Measurements from ENCODE around the gene ENTPD1. TPM values are rescaled to one million over a fixed set of nuclear protein-coding genes. Genes with fewer than 3 reads are reported as not detected.
"Not testable (repeated sequence)": the region's sequence is repeated elsewhere in the genome, so short reads cannot be mapped to it uniquely, and the experiment has no call there.

The ENTPD1 gene
- polyA plus RNA-seq, 1 donor (not counting 4 experiments of a cell fraction or from before 2014, with no cell fraction given) = 0.03 TPM

GRCh38 chr10:95730233-95730632 is 25.7 kb upstream of the ENTPD1 start:
- no peak for FAIRE-seq
- dilution Hi-C loops (cut with MboI; ENCODE audit: extremely low pct_ligation_motif_present, low sequenced_read_pairs) = no loop called here
- H3K27ac ChIP-seq (ENCODE audit: control insufficient read depth, insufficient read depth, low read length) = no peak overlapping the region

GRCh38 chr10:95732907-95733306 is 23.1 kb upstream of the ENTPD1 start:
- FAIRE-seq = not testable (repeated sequence)

More at GRCh38 chr10:95730233-95730632, 25.7 kb upstream of the ENTPD1 start:
- Histone ChIP-seq H4K20me1 (ENCODE audit: control insufficient read depth, extremely low read depth, insufficient read depth, low read length) (no peaks in the 10 kb centered on the region), H3K36me3 (ENCODE audit: control insufficient read depth in 2 of 2, extremely low read depth in 1 of 2, insufficient read depth in 2 of 2, low read length in 2 of 2) (no peaks in the 10 kb centered on the region), H3K79me2 (ENCODE audit: control insufficient read depth, insufficient read depth, low read length) (no peaks in the 10 kb centered on the region), H3K27me3 (ENCODE audit: control insufficient read depth, extremely low read depth, insufficient read depth, low read length) (no peaks in the 10 kb centered on the region), H3K9me1 (ENCODE audit: control insufficient read depth, extremely low read depth, insufficient read depth, low read length) (no peaks in the 10 kb centered on the region), H3K4me1 (ENCODE audit: control insufficient read depth, extremely low read depth, insufficient read depth, low read length) (no peaks in the 10 kb centered on the region), H2AFZ (ENCODE audit: control insufficient read depth, low read length) (no peak overlapping the region), H3K9ac (ENCODE audit: control insufficient read depth, extremely low read depth, insufficient read depth, low read length) (no peak overlapping the region), H3K4me3 (ENCODE audit: control insufficient read depth in 2 of 3, extremely low read depth in 1 of 3, insufficient read depth in 2 of 3, low read depth in 1 of 3, low read length in 3 of 3) (no peak overlapping the region), H3K4me2 (ENCODE audit: control insufficient read depth, extremely low read depth, insufficient read depth, low read depth, low read length) (no peak overlapping the region), H3K9me3 (ENCODE audit: control insufficient read depth, low read depth, low read length) (no peaks in the 10 kb centered on the region)
- TF ChIP-seq EZH2 (IDR thresholded peaks at IDR 0.05; ENCODE audit: low read length) (no peak), CTCF (optimal IDR thresholded peaks at IDR 0.05 in 1 of 3, IDR thresholded peaks at IDR 0.05 in 1 of 3, conservative IDR thresholded peaks at IDR 0.05 in 1 of 3; ENCODE audit: extremely low read depth in 1 of 3, insufficient read depth in 2 of 3, low read length in 3 of 3) (no peak)
- no peak for DNase-seq (ENCODE audit: low read depth, low spot score)

GRCh38 chr10:95739056-95739455 is 16.9 kb upstream of the ENTPD1 start:
- dilution Hi-C loops (cut with MboI; ENCODE audit: extremely low pct_ligation_motif_present, low sequenced_read_pairs) = no loop called here
- no peak for TF ChIP-seq EZH2 (IDR thresholded peaks at IDR 0.05; ENCODE audit: low read length)
- no peak for TF ChIP-seq CTCF (optimal IDR thresholded peaks at IDR 0.05 in 1 of 3, IDR thresholded peaks at IDR 0.05 in 1 of 3, conservative IDR thresholded peaks at IDR 0.05 in 1 of 3; ENCODE audit: extremely low read depth in 1 of 3, insufficient read depth in 2 of 3, low read length in 3 of 3)

More at GRCh38 chr10:95732907-95733306, 23.1 kb upstream of the ENTPD1 start:
- dilution Hi-C loops (cut with MboI; ENCODE audit: extremely low pct_ligation_motif_present, low sequenced_read_pairs); H3K4me1 ChIP-seq (ENCODE audit: control insufficient read depth, extremely low read depth, insufficient read depth, low read length); DNase-seq (ENCODE audit: low read depth, low spot score); H3K27me3 ChIP-seq (ENCODE audit: control insufficient read depth, extremely low read depth, insufficient read depth, low read length); H3K27ac ChIP-seq (ENCODE audit: control insufficient read depth, insufficient read depth, low read length); H2AFZ ChIP-seq (ENCODE audit: control insufficient read depth, low read length); H3K79me2 ChIP-seq (ENCODE audit: control insufficient read depth, insufficient read depth, low read length); H3K36me3 ChIP-seq (ENCODE audit: control insufficient read depth in 2 of 2, extremely low read depth in 1 of 2, insufficient read depth in 2 of 2, low read length in 2 of 2); H3K4me3 ChIP-seq (ENCODE audit: control insufficient read depth in 2 of 3, extremely low read depth in 1 of 3, insufficient read depth in 2 of 3, low read depth in 1 of 3, low read length in 3 of 3); H4K20me1 ChIP-seq (ENCODE audit: control insufficient read depth, extremely low read depth, insufficient read depth, low read length); H3K9me1 ChIP-seq (ENCODE audit: control insufficient read depth, extremely low read depth, insufficient read depth, low read length); H3K4me2 ChIP-seq (ENCODE audit: control insufficient read depth, extremely low read depth, insufficient read depth, low read depth, low read length); H3K9me3 ChIP-seq (ENCODE audit: control insufficient read depth, low read depth, low read length); H3K9ac ChIP-seq (ENCODE audit: control insufficient read depth, extremely low read depth, insufficient read depth, low read length): not testable (repeated sequence)

More at GRCh38 chr10:95739056-95739455, 16.9 kb upstream of the ENTPD1 start:
- DNase-seq (ENCODE audit: low read depth, low spot score) (no peak), FAIRE-seq (no peak)
- H3K9me1 ChIP-seq (ENCODE audit: control insufficient read depth, extremely low read depth, insufficient read depth, low read length) = no peaks in the 10 kb centered on the region
- no peak overlapping the region for H3K4me3 ChIP-seq (ENCODE audit: control insufficient read depth in 2 of 3, extremely low read depth in 1 of 3, insufficient read depth in 2 of 3, low read depth in 1 of 3, low read length in 3 of 3)
- H4K20me1 ChIP-seq (ENCODE audit: control insufficient read depth, extremely low read depth, insufficient read depth, low read length) = no peaks in the 10 kb centered on the region
- H3K9ac ChIP-seq (ENCODE audit: control insufficient read depth, extremely low read depth, insufficient read depth, low read length) = no peak overlapping the region
- no peak overlapping the region for H3K4me2 ChIP-seq (ENCODE audit: control insufficient read depth, extremely low read depth, insufficient read depth, low read depth, low read length)
- H3K27me3 ChIP-seq (ENCODE audit: control insufficient read depth, extremely low read depth, insufficient read depth, low read length) = no peaks in the 10 kb centered on the region
- no peak overlapping the region for H3K27ac ChIP-seq (ENCODE audit: control insufficient read depth, insufficient read depth, low read length)
- no peak overlapping the region for H2AFZ ChIP-seq (ENCODE audit: control insufficient read depth, low read length)
- no peaks in the 10 kb centered on the region for H3K9me3 ChIP-seq (ENCODE audit: control insufficient read depth, low read depth, low read length)
- H3K4me1 ChIP-seq (ENCODE audit: control insufficient read depth, extremely low read depth, insufficient read depth, low read length) = no peaks in the 10 kb centered on the region
- no peaks in the 10 kb centered on the region for H3K79me2 ChIP-seq (ENCODE audit: control insufficient read depth, insufficient read depth, low read length)
- no peaks in the 10 kb centered on the region for H3K36me3 ChIP-seq (ENCODE audit: control insufficient read depth in 2 of 2, extremely low read depth in 1 of 2, insufficient read depth in 2 of 2, low read length in 2 of 2)

Measured in keratinocyte (primary cell).